Measurements from ENCODE around the gene TUBB4B.
"Not testable (repeated sequence)": the region's sequence is repeated elsewhere in the genome, so short reads cannot be mapped to it uniquely, and the experiment has no call there.

TUBB4B gene

GRCh38 chr9:137236238-137236935 lies 4.7 kb upstream of the TUBB4B start:
- peak; percentile 72 for DNase-seq (ENCODE audit: low spot score)

GRCh38 chr9:137236936-137237421 lies 4.1 kb upstream of the TUBB4B start:
- no peak for DNase-seq (ENCODE audit: low spot score)

- peak; percentile 92 for DNase-seq (ENCODE audit: low spot score)
These were observed 3.0 kb upstream of the TUBB4B start for GRCh38 chr9:137237759-137238726.

- not testable (repeated sequence) for DNase-seq (ENCODE audit: low spot score)
These were observed 1.4 kb upstream of the TUBB4B start for GRCh38 chr9:137239541-137240200.

GRCh38 chr9:137240318-137240840 lies 708 bp upstream of the TUBB4B start:
- peak; percentile 82 for DNase-seq (ENCODE audit: low spot score)

GRCh38 chr9:137241490-137242268 lies 592 bp downstream of the TUBB4B start:
- DNase-seq (ENCODE audit: low spot score), result no peak

- DNase-seq (ENCODE audit: low spot score), result no peak
These were observed 1.4 kb downstream of the TUBB4B start for GRCh38 chr9:137242269-137243203.

- DNase-seq (ENCODE audit: low spot score), result not testable (repeated sequence)
These were observed 2.2 kb downstream of the TUBB4B start for GRCh38 chr9:137243266-137243625.

- DNase-seq (ENCODE audit: low spot score), result no peak
These were observed 2.8 kb downstream of the TUBB4B start for GRCh38 chr9:137243626-137244485.

- no peak for DNase-seq (ENCODE audit: low spot score)
These were observed 3.7 kb downstream of the TUBB4B start for GRCh38 chr9:137244486-137245449.

- DNase-seq (ENCODE audit: low spot score), result no peak
These were observed 4.6 kb downstream of the TUBB4B start for GRCh38 chr9:137245450-137246421.

GRCh38 chr9:137247135-137247915 lies 6.2 kb downstream of the TUBB4B start:
- no peak for DNase-seq (ENCODE audit: low spot score)

- no peak for DNase-seq (ENCODE audit: low spot score)
These were observed 6.8 kb downstream of the TUBB4B start for GRCh38 chr9:137247916-137248175.

- DNase-seq (ENCODE audit: low spot score), result no peak
These were observed 9.5 kb downstream of the TUBB4B start for GRCh38 chr9:137250329-137251193.

GRCh38 chr9:137251194-137251461 lies 10.0 kb downstream of the TUBB4B start, which contains the start of gene STPG3:
Gene STPG3, plus strand, starts transcription at chr9:137251286. Its CDS starts 1 bp downstream, at chr9:137251287.
- no peak for DNase-seq (ENCODE audit: low spot score)
